Lower leg skin (tissue), 4 donors: ENCODE data around the gene KRT9. TPM values are rescaled to one million over a fixed set of nuclear protein-coding genes. Genes with fewer than 3 reads are reported as not detected.

Experiments used
- DNase-seq, 2 donors: peaks; one replicate each; pipeline ENCODE4 v3.0.0-alpha.2; 2019; ENCODE audit warnings: low spot score in 2 of 2
- H3K4me3 ChIP-seq: fragments of 200-600 bp; sonication (generic); 2 replicates; pipeline ENCODE4 v1.5.1; 2017; ENCODE audit warnings: mild to moderate bottlenecking, low read depth; ENCODE audit not compliant: poor library complexity, severe bottlenecking
- POLR2A ChIP-seq, 2 donors: fragments of 450-650 bp; IDR thresholded peaks; one replicate each; pipeline ENCODE4 v1.6.1; 2016 to 2017; ENCODE audit warnings: antibody characterized with exemption in 2 of 2, mild to moderate bottlenecking in 1 of 2, moderate library complexity in 1 of 2
- WGBS, 2 donors: methylation state at CpG; one replicate each; pipeline ENCODE4 v1.1.5; 2018; 5-methylcytosine and 5-hydroxymethylcytosine counted together
- intact Hi-C: fragments of 100-400 bp; cut with DNase I; formaldehyde crosslinking; loops from one replicate; pipeline ENCODE4 v1.15.0; 2023; ENCODE audit warnings: low total_unique reads
- total RNA-seq, 4 donors: library from RNA; depleted of rRNA; stranded (reverse); fragments of >200 nt; gene quantifications; one replicate each; pipeline ENCODE4 v1.1.0, GENCODE V29; 2016
- TF ChIP-seq, protein P1 (sequence below), 3 donors: fragments of 450-650 bp; IDR thresholded peaks; one replicate each; pipeline ENCODE4 v1.5.1; 2016; ENCODE audit warnings: antibody characterized with exemption in 3 of 3, mild to moderate bottlenecking in 3 of 3, moderate library complexity in 2 of 3

Gene KRT9
- total RNA-seq, 4 donors from 2014 or later: 0.47 to 1.6 (median 0.91) TPM; not detected in 1

DNA sequence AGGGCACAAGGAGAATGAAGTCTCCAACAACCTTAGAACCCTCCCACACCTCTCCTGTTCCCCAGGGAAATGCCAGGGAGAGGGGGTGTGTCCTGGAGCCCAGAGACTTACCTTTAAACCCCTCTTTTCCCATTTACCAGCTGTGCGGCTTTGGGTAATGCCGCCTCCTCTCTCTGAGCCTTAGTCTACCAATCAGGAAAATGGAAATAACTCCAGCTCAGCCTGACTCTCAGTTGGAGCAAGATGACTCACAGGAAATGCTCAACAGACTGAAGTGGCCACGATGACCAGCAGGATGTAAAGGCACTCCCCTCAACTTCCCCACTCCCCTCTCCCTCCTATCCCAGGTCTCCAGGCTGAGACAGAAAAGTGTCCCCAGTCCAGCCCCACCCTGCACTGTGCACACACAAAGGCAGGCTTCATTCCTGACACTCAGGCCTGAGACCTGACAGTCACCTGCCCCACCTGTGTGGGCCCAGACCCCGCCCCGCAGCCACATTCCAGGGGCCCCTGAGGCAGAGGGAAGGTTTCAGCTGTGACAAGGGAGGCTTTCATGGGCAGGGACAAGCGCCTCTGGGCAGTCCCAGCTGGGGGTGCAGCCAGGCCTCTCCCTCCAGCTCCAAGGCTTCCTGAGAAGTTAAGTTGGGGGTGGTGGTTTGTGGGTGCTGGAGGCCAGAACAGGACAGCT, 50.1 kb downstream of the KRT9 start:
- intact Hi-C loops: no loop called here
- no peak for TF ChIP-seq POLR2A (IDR thresholded peaks at IDR 0.05)
- TF ChIP-seq, protein P1, sequence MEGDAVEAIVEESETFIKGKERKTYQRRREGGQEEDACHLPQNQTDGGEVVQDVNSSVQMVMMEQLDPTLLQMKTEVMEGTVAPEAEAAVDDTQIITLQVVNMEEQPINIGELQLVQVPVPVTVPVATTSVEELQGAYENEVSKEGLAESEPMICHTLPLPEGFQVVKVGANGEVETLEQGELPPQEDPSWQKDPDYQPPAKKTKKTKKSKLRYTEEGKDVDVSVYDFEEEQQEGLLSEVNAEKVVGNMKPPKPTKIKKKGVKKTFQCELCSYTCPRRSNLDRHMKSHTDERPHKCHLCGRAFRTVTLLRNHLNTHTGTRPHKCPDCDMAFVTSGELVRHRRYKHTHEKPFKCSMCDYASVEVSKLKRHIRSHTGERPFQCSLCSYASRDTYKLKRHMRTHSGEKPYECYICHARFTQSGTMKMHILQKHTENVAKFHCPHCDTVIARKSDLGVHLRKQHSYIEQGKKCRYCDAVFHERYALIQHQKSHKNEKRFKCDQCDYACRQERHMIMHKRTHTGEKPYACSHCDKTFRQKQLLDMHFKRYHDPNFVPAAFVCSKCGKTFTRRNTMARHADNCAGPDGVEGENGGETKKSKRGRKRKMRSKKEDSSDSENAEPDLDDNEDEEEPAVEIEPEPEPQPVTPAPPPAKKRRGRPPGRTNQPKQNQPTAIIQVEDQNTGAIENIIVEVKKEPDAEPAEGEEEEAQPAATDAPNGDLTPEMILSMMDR (IDR thresholded peaks at IDR 0.05): no peak
- 55 to 61% methylated on average over 6 of the region's 6 CpGs for WGBS, 2 donors
- H3K4me3 ChIP-seq: no peak overlapping the region
- no peak for DNase-seq

DNA sequence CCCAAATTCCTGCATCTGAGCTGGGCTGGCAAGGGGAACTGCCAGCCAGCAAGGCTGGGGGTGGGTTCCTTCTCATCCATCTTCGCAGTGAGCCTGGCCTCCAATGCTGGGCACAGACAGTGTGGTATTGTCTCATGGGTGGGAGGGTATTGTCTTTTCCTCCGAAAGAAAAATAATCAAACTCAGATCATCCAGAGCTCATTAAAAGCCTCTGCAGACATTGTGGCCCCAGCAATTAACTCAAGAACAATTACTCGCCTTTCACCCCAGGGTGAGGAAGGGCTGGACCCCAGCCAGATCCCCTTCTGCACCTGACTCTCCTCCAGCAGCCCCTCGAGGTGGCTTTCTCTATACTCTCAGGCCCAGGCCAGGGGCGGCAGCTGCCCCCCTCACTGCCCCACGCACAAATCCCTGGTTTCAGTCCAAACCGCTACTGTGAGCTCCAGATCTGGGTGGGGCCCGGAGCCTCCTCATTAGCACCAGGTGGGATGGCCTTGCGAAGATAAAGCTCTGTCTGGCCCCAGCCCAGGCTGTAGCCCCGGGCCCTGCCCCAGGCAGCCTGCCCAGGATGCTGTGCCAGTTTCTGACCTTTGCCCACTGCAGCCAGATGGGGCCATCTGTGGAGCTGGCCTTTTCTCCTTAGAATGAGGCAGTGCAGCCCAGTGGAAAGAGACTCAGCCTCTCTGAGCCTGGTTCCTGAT, 50.9 kb downstream of the KRT9 start:
- 31 to 38% methylated on average over 10 of the region's 10 CpGs for WGBS, 2 donors
- H3K4me3 ChIP-seq: no peak overlapping the region
- TF ChIP-seq POLR2A (IDR thresholded peaks at IDR 0.05): no peak
- TF ChIP-seq, protein P1 (IDR thresholded peaks at IDR 0.05): no peak
- no peak for DNase-seq
- intact Hi-C loops: no loop called here

DNA sequence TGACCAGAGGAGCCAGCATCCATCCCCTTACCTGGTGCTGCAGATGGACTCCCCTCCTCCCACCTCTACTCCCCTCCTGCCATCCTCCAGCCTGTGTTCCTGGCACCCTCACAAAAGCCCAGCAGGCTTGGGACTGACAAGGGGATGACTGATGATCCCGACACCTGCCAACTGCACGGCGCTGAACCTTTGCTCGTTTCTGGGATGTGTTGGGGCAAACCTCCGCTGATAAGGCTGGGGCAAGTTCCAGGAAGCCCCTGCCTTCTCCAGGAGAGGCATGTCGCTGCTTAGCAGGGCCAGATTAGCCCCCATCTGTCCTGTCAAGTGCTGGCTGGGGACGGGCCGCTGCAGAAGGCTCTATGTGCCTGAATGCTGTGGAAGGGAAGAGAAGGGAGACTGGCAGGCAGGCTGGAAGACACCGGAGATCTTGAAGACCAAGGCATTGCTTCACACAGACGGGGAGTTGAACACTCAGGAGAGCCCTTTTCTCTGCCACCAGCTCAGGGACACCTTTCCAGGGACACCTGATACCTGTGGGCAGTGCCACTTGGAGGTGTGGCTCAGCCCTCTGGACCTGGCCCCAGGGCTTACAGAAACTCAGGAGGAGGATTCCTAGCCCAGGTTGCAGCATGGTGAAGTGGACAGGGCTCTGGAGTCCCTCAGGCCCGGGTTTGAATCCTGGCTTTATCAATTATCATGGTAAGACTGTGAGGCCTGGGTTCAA, 52.2 kb downstream of the KRT9 start:
- 40 to 50% methylated on average over 10 of the region's 11 CpGs for WGBS, 2 donors

DNA sequence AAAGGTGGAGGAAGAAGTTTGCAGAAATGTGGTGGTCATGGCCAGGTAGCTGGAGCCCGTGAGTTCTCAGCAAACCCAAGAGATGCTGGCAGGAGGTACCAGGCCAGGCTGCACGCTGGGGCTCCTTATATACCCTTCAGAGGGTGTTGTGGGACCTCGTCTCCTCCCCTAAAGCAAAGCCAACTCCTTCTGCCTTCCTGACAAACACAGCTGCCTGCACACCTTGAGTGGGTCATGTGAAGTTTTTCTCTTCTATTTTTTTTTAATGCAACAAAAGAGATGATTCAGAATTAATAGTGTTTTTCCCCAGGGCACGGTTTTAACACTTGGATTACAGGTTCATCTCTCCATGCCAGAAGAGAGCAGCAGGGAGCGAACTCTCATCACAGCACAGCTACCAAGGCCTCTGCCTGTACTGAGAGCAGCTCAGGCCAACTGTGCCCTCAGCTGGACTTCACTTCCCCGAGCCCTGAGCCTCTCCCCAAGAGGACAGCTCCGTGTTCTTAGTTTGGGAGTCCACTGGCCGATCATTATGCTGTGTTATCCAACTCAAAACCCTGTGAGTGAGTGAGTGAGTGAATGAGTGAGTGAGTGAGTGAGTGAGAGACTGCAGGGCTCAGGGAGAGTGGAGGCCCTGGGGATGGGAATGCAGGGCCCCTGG, 52.9 kb downstream of the KRT9 start, which contains the start of gene KRT15:
Gene KRT15 (minus strand): TSS at position 102 of the 661 bp plus-strand sequence. CDS start 63 bp downstream, at position 39.
- TF ChIP-seq, protein P1 (IDR thresholded peaks at IDR 0.05): no peak
- TF ChIP-seq POLR2A (IDR thresholded peaks at IDR 0.05): no peak
- 38 to 41% methylated on average over 7 to 8 of the region's 8 CpGs for WGBS, 2 donors
- DNase-seq: no peak
- peak within 1 kb of the TSS; percentile 30 for H3K4me3 ChIP-seq
- intact Hi-C loops: no loop called here

More for the DNA sequence above, 52.2 kb downstream of the KRT9 start:
- DNase-seq: no peak
- no peak overlapping the region for H3K4me3 ChIP-seq
- TF ChIP-seq, protein P1 (IDR thresholded peaks at IDR 0.05): no peak
- no peak for TF ChIP-seq POLR2A (IDR thresholded peaks at IDR 0.05)
- intact Hi-C loops: no loop called here

DNA sequence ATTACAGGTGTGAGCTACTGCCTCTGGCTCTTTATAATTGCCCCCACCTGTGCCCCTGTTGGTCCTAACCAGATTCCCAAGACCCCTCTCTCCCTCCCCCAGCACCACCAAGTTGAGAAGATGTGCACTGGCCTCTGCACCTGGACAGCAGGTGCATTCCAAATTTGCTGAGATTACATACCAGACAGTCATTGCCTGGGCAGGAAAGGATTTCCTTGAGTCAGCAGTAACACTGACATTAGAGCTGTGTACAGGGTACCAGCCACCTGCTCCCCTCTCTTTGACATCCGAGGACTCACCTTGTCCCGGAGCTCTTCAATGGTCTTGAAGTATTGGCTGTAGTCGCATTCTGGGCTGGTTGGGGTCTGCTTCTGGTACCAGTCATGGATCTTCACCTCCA, 53.8 kb downstream of the KRT9 start:
- peak overlapping the region; percentile 30 for H3K4me3 ChIP-seq
- TF ChIP-seq, protein P1 (IDR thresholded peaks at IDR 0.05): no peak
- TF ChIP-seq POLR2A (IDR thresholded peaks at IDR 0.05): no peak
- no peak for DNase-seq
- 72 to 73% methylated on average over 3 of the region's 3 CpGs for WGBS, 2 donors
- intact Hi-C loops: no loop called here
